ENCODE results near the gene CDK1.

DNA sequence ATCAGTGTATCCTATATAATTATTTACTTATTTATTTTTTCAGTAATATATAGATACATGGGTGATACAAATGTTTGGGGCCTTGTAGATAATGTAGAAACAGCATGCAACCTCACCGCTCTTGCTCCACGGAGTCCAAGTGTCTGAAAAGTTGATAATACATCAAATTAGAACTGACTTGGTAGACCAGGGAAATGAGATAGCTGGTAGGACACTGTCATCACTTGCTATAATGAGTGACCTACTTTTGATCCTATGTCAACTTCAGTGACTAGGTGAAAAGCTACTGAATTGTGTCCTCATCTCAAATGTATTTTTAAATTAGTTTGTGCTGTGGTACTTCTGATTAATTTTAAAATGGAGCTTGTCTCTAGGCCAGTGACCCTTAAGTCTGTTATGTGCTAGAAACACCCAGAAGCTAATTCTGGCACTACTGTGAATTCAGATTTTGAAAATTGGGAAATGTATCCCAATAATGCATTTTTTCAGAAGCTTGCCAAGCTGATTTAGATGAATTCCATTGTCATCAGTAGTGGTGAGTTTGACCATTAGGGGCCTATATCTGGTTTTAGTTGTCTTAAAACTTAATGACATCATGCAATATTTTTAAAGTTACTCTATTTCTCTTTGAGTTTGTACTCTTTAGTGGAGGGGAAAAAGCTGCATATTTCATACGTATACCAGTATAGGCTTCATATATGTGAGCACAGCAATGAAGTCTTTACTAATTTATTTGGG lies 17.4 kb downstream of the CDK1 start:
- TF ChIP-seq POLR2AphosphoS5 (IDR thresholded peaks at IDR 0.05; ENCODE audit: low read depth, low read length) (no peak), POLR2A (IDR thresholded peaks at IDR 0.05; ENCODE audit: control extremely low read depth in 1 of 2, low read depth in 2 of 2, low read length in 2 of 2) (no peak), ZNF274 (IDR thresholded peaks at IDR 0.05; ENCODE audit: borderline replicate concordance, extremely low read depth, low read length) (no peak), YY1 (IDR thresholded peaks at IDR 0.05; ENCODE audit: low read depth, low read length) (no peak), BRCA1 (IDR thresholded peaks at IDR 0.05; ENCODE audit: low read depth, low read length) (no peak), EP300 (IDR thresholded peaks at IDR 0.05; ENCODE audit: borderline replicate concordance in 1 of 2, low read depth in 2 of 2, low read length in 2 of 2) (no peak), CEBPB (IDR thresholded peaks at IDR 0.05; ENCODE audit: low read depth, low read length) (no peak)
- TF ChIP-seq, protein P1, sequence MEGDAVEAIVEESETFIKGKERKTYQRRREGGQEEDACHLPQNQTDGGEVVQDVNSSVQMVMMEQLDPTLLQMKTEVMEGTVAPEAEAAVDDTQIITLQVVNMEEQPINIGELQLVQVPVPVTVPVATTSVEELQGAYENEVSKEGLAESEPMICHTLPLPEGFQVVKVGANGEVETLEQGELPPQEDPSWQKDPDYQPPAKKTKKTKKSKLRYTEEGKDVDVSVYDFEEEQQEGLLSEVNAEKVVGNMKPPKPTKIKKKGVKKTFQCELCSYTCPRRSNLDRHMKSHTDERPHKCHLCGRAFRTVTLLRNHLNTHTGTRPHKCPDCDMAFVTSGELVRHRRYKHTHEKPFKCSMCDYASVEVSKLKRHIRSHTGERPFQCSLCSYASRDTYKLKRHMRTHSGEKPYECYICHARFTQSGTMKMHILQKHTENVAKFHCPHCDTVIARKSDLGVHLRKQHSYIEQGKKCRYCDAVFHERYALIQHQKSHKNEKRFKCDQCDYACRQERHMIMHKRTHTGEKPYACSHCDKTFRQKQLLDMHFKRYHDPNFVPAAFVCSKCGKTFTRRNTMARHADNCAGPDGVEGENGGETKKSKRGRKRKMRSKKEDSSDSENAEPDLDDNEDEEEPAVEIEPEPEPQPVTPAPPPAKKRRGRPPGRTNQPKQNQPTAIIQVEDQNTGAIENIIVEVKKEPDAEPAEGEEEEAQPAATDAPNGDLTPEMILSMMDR (IDR thresholded peaks at IDR 0.05; ENCODE audit: control extremely low read depth in 1 of 3, insufficient read depth in 1 of 3, low read depth in 1 of 3, low read length in 3 of 3) = no peak

Data from H1 (cell line).